ENCODE results near the gene KIT.

Gene KIT

GRCh38 chr4:54783402-54784110 is 125.8 kb downstream of the KIT start:
- no peaks in the 10 kb centered on the region for H3K9me3 Mint-ChIP-seq
- no peaks in the 10 kb centered on the region for H3K27me3 Mint-ChIP-seq
- H3K4me1 Mint-ChIP-seq, result no peaks in the 10 kb centered on the region
- no peak overlapping the region for H3K4me3 Mint-ChIP-seq
- no peak overlapping the region for H3K27ac Mint-ChIP-seq
- H3K36me3 Mint-ChIP-seq, result no peaks in the 10 kb centered on the region
- no peak for ATAC-seq

DNA sequence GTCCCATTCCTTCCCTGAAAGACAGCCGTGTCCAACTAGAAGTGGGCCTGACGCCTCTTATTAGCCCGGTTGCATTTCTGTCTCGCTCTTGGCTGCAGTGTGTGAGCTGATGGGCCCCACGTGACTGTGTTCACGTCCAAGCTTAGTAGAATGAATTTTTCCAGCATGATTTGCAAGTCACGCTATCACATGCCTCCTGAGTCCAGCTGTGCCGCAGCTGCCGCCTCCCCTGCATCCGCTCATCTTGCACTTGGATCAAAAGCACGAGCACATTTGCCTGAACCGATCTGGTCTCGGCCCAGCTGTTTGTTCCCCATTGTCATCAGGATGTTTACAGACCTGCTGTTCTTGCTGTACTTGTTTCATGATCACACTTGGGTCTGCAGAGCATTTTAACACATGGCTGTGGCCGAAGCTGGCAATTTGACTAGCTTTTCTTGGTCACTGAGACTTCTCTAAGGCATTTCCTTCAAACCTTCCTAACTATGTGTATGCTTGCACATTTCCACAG is 126.5 kb downstream of the KIT start:
- H3K9me3 Mint-ChIP-seq, result no peaks in the 10 kb centered on the region
- no peak overlapping the region for H3K27ac Mint-ChIP-seq
- H3K36me3 Mint-ChIP-seq, result no peaks in the 10 kb centered on the region
- H3K4me1 Mint-ChIP-seq, result no peaks in the 10 kb centered on the region
- H3K27me3 Mint-ChIP-seq, result no peaks in the 10 kb centered on the region
- ATAC-seq, result no peak
- no peak overlapping the region for H3K4me3 Mint-ChIP-seq

Data from stimulated activated memory B cell treated with anti-CD40 and anti-IgM and Interleukin-4, amounts not matched to agents 10 μg/mL and 1 μg/mL and 100 μg/mL, for 72 hours (primary cell).